ENCODE results near the gene IL9. TPM values are rescaled to one million over a fixed set of nuclear protein-coding genes. Genes with fewer than 3 reads are reported as not detected.
"Not testable (repeated sequence)": the region's sequence is repeated elsewhere in the genome, so short reads cannot be mapped to it uniquely, and the experiment has no call there.

IL9 gene
- total and polyA plus RNA-seq, 10 of the 15 experiments (the other 5 are each of a cell fraction or from before 2014, with no cell fraction given): not detected

- ATAC-seq; H3K27ac ChIP-seq (ENCODE audit: control insufficient read depth, insufficient read depth); RAD21 ChIA-PET (ENCODE audit: unreplicated experiment); SMC1A ChIA-PET (ENCODE audit: uncharacterized antibody, unreplicated experiment); CTCF ChIA-PET; H3K36me3 ChIP-seq (ENCODE audit: control insufficient read depth in 2 of 2, insufficient read depth in 2 of 2, low read length in 1 of 2); in situ Hi-C loops (cut with MboI); H3K4me3 ChIP-seq; POLR2A ChIA-PET; H3K9me3 ChIP-seq (replicated peaks; ENCODE audit: control insufficient read depth, insufficient read depth, low read length); FAIRE-seq; H4K20me1 ChIP-seq (ENCODE audit: control insufficient read depth, insufficient read depth); DNase-seq (ENCODE audit: low read depth, low spot score); H3K79me2 ChIP-seq (ENCODE audit: control insufficient read depth, insufficient read depth, low read length); H3K4me1 ChIP-seq (ENCODE audit: control insufficient read depth, insufficient read depth, low read length); H3K9ac ChIP-seq (ENCODE audit: control insufficient read depth, insufficient read depth, low read length); intact Hi-C loops (cut with micrococcal nuclease; ENCODE audit: unreplicated experiment); H2AFZ ChIP-seq (ENCODE audit: control insufficient read depth, low read depth, low read length); H3K4me2 ChIP-seq (ENCODE audit: control insufficient read depth, insufficient read depth); H3K27me3 ChIP-seq (replicated peaks in 1 of 2; ENCODE audit: control insufficient read depth in 2 of 2, insufficient read depth in 2 of 2, low read length in 1 of 2); BruUV-seq (replicated peaks): not testable (repeated sequence)
- WGBS (ENCODE audit: insufficient coverage, insufficient replicate concordance, low lambda C conversion rate, missing lambda C conversion rate): 31% methylated on average over 3 of the region's 3 CpGs
Observed at GRCh38 chr5:135859186-135859585, 36.5 kb downstream of the IL9 start.

- H3K4me3 ChIP-seq: no peak overlapping the region
- no TSS peak for BruUV-seq (replicated peaks)
- H3K27ac ChIP-seq (ENCODE audit: control insufficient read depth, insufficient read depth): no peak overlapping the region
- no peak for ATAC-seq
- no peaks in the 10 kb centered on the region for H3K79me2 ChIP-seq (ENCODE audit: control insufficient read depth, insufficient read depth, low read length)
- no peaks in the 10 kb centered on the region for H3K36me3 ChIP-seq (ENCODE audit: control insufficient read depth in 2 of 2, insufficient read depth in 2 of 2, low read length in 1 of 2)
- no peaks in the 10 kb centered on the region for H3K4me1 ChIP-seq (ENCODE audit: control insufficient read depth, insufficient read depth, low read length)
- intact Hi-C loops (cut with micrococcal nuclease; ENCODE audit: unreplicated experiment): no loop called here
- no peaks in the 10 kb centered on the region; the same call in 2 of the 3 replicates for H3K9me3 ChIP-seq (replicated peaks; ENCODE audit: control insufficient read depth, insufficient read depth, low read length)
- POLR2A ChIA-PET: no interaction called here
- H3K4me2 ChIP-seq (ENCODE audit: control insufficient read depth, insufficient read depth): no peak overlapping the region
- H2AFZ ChIP-seq (ENCODE audit: control insufficient read depth, low read depth, low read length): no peak overlapping the region
- SMC1A ChIA-PET (ENCODE audit: uncharacterized antibody, unreplicated experiment): no interaction called here
- FAIRE-seq: no peak
- no peak overlapping the region for H3K9ac ChIP-seq (ENCODE audit: control insufficient read depth, insufficient read depth, low read length)
- RAD21 ChIA-PET (ENCODE audit: unreplicated experiment): no interaction called here
- in situ Hi-C loops (cut with MboI): no loop called here
- 0% methylated on average over 2 of the region's 2 CpGs for WGBS (ENCODE audit: insufficient coverage, insufficient replicate concordance, low lambda C conversion rate, missing lambda C conversion rate)
- H4K20me1 ChIP-seq (ENCODE audit: control insufficient read depth, insufficient read depth): no peaks in the 10 kb centered on the region; the same call in 1 of the 2 replicates
- H3K27me3 ChIP-seq (replicated peaks in 1 of 2; ENCODE audit: control insufficient read depth in 2 of 2, insufficient read depth in 2 of 2, low read length in 1 of 2): peaks cover 3 to 4% of the 10 kb centered on the region in 2 experiments; a peak in 2 of 4 replicates
- CTCF ChIA-PET: no interaction called here
- DNase-seq (ENCODE audit: low read depth, low spot score): no peak
- TF ChIP-seq NR2F1 (conservative IDR thresholded peaks at IDR 0.05) (no peak), HDGF (IDR thresholded peaks at IDR 0.05) (no peak), RCOR1 (conservative IDR thresholded peaks at IDR 0.05; ENCODE audit: low read depth, low read length) (no peak), HSF1 (IDR thresholded peaks at IDR 0.05; ENCODE audit: low read depth, low read length) (no peak), RAD21 (IDR thresholded peaks at IDR 0.05; ENCODE audit: insufficient read depth, low read depth, low read length) (no peak), EED (IDR thresholded peaks at IDR 0.05; ENCODE audit: low read depth) (no peak), ELK1 (IDR thresholded peaks at IDR 0.05; ENCODE audit: low read depth, low read length) (no peak), BMI1 (IDR thresholded peaks at IDR 0.05; ENCODE audit: borderline replicate concordance) (no peak), WRNIP1 (IDR thresholded peaks at IDR 0.05; ENCODE audit: borderline replicate concordance, low read depth, low read length) (no peak), KAT2A (conservative IDR thresholded peaks at IDR 0.05; ENCODE audit: control insufficient read depth, low read depth, low read length) (no peak), KDM1A (IDR thresholded peaks at IDR 0.05; ENCODE audit: borderline replicate concordance) (no peak), TCF3 (IDR thresholded peaks at IDR 0.05; ENCODE audit: borderline replicate concordance, insufficient read depth, low read depth, low read length) (no peak), RBBP5 (conservative IDR thresholded peaks at IDR 0.05) (no peak)
Observed at GRCh38 chr5:135857630-135858311, 37.9 kb downstream of the IL9 start.
